GM10847 (cell line): ENCODE results near the gene MEOX1.

ENCODE experiments used
- POLR2A ChIP-seq: IDR thresholded peaks from 2 replicates; pipeline ENCODE4 v1.6.1; 2011; ENCODE audit not compliant: insufficient read length; ENCODE audit errors: extremely low read depth

The MEOX1 gene

GRCh38 chr17:43661699-43662412 lies at the start of gene MEOX1:
Gene MEOX1 (minus strand): TSS chr17:43661922. CDS start chr17:43661534, 388 bp downstream.
- TF ChIP-seq POLR2A = no peak

GRCh38 chr17:43710101-43710500 lies 48.4 kb upstream of the MEOX1 start:
- no peak for TF ChIP-seq POLR2A

- TF ChIP-seq POLR2A = no peak
Observed at GRCh38 chr17:43709210-43709609, 47.5 kb upstream of the MEOX1 start.

GRCh38 chr17:43707184-43707583 lies 45.5 kb upstream of the MEOX1 start:
- TF ChIP-seq POLR2A = no peak

GRCh38 chr17:43706235-43706634 lies 44.5 kb upstream of the MEOX1 start:
- no peak for TF ChIP-seq POLR2A

- TF ChIP-seq POLR2A = no peak
Observed at GRCh38 chr17:43703630-43704029, 41.9 kb upstream of the MEOX1 start.

GRCh38 chr17:43702637-43703036 lies 40.9 kb upstream of the MEOX1 start:
- TF ChIP-seq POLR2A = no peak

- no peak for TF ChIP-seq POLR2A
Observed at GRCh38 chr17:43701318-43701743, 39.6 kb upstream of the MEOX1 start.

- TF ChIP-seq POLR2A = no peak
Observed at GRCh38 chr17:43699438-43699756, 37.7 kb upstream of the MEOX1 start.

GRCh38 chr17:43698678-43699437 lies 37.1 kb upstream of the MEOX1 start:
- no peak for TF ChIP-seq POLR2A

GRCh38 chr17:43697937-43698336 lies 36.2 kb upstream of the MEOX1 start:
- TF ChIP-seq POLR2A = no peak

GRCh38 chr17:43696891-43697290 lies 35.2 kb upstream of the MEOX1 start:
- no peak for TF ChIP-seq POLR2A

GRCh38 chr17:43695970-43696865 lies 34.5 kb upstream of the MEOX1 start:
- no peak for TF ChIP-seq POLR2A

- no peak for TF ChIP-seq POLR2A
Observed at GRCh38 chr17:43694081-43694870, 32.6 kb upstream of the MEOX1 start.

- no peak for TF ChIP-seq POLR2A
Observed at GRCh38 chr17:43691317-43691693, 29.6 kb upstream of the MEOX1 start.
